Neural progenitor cell (in vitro differentiated cells): ENCODE measurements around the gene NDOR1. TPM values are rescaled to one million over a fixed set of nuclear protein-coding genes. Genes with fewer than 3 reads are reported as not detected.
A peak's percentile ranks its signal among the peaks of the same experiment; 100 is the strongest.

Experiments used
- DNase-seq: peaks from one replicate; pipeline ENCODE4 v3.0.0-alpha.2; 2016; ENCODE audit warnings: low spot score
- H2AFZ ChIP-seq: fragments of 200-600 bp; sonication (generic); replicated peaks from 2 replicates; pipeline ENCODE4 v1.6.1; 2016; ENCODE audit warnings: antibody characterized with exemption
- H3F3A ChIP-seq: fragments of 200-600 bp; sonication (generic); 2 replicates; pipeline ENCODE4 v1.6.1; 2016; ENCODE audit warnings: antibody characterized with exemption, low read depth
- H3K27ac ChIP-seq: fragments of 200-600 bp; sonication (generic); 2 replicates; pipeline ENCODE4 v1.5.1; 2016; ENCODE audit warnings: mild to moderate bottlenecking
- H3K27me3 ChIP-seq: fragments of 200-600 bp; sonication (generic); 2 replicates; pipeline ENCODE4 v1.6.1; 2016; ENCODE audit warnings: mild to moderate bottlenecking, moderate library complexity
- H3K36me3 ChIP-seq: fragments of 200-600 bp; sonication (generic); 2 replicates; pipeline ENCODE4 v1.5.1; 2016
- H3K4me1 ChIP-seq: fragments of 200-600 bp; sonication (generic); 2 replicates; pipeline ENCODE4 v1.6.1; 2016; ENCODE audit warnings: mixed run types
- H3K4me2 ChIP-seq: fragments of 200-600 bp; sonication (generic); 2 replicates; pipeline ENCODE4 v1.6.1; 2016
- H3K4me3 ChIP-seq: fragments of 200-600 bp; sonication (generic); 2 replicates; pipeline ENCODE4 v1.5.1; 2016
- H3K79me2 ChIP-seq: fragments of 200-600 bp; sonication (generic); 2 replicates; pipeline ENCODE4 v1.6.1; 2016; ENCODE audit warnings: low read depth
- H3K9ac ChIP-seq: fragments of 200-600 bp; sonication (generic); 2 replicates; pipeline ENCODE4 v1.6.1; 2016
- H3K9me3 ChIP-seq: fragments of 200-600 bp; sonication (generic); 2 replicates; pipeline ENCODE4 v1.5.1; 2016; ENCODE audit warnings: low read depth
- H4K20me1 ChIP-seq: fragments of 200-600 bp; sonication (generic); 2 replicates; pipeline ENCODE4 v1.6.1; 2016; ENCODE audit warnings: low read depth
- H3K27ac Mint-ChIP-seq: 3 replicates; pipeline ENCODE4 v1.8.0; 2021; ENCODE audit warnings: mixed read lengths
- H3K27me3 Mint-ChIP-seq: 2 replicates; pipeline ENCODE4 v1.8.0; 2022; ENCODE audit warnings: low read depth, mild to moderate bottlenecking, inconsistent platforms, moderate library complexity, mixed read lengths; ENCODE audit not compliant: insufficient read depth
- H3K36me3 Mint-ChIP-seq: 3 replicates; pipeline ENCODE4 v1.8.0; 2021; ENCODE audit warnings: mixed read lengths
- H3K4me1 Mint-ChIP-seq: 3 replicates; pipeline ENCODE4 v1.8.0; 2021; ENCODE audit warnings: mixed read lengths
- H3K4me3 Mint-ChIP-seq: 3 replicates; pipeline ENCODE4 v1.8.0; 2021; ENCODE audit warnings: mild to moderate bottlenecking, moderate library complexity, mixed read lengths
- H3K9me3 Mint-ChIP-seq: 3 replicates; pipeline ENCODE4 v1.8.0; 2020; ENCODE audit warnings: mixed read lengths
- CTCF ChIP-seq: fragments of 200-600 bp; sonication (generic); IDR thresholded peaks from 2 replicates; pipeline ENCODE4 v1.5.1; 2017; ENCODE audit warnings: antibody characterized with exemption, mild to moderate bottlenecking
- EZH2 ChIP-seq: fragments of 200-600 bp; sonication (generic); IDR thresholded peaks from 2 replicates; pipeline ENCODE4 v1.6.1; 2017; ENCODE audit warnings: antibody characterized with exemption, mild to moderate bottlenecking, moderate library complexity
- EZH2phosphoT487 ChIP-seq: fragments of 200-600 bp; sonication (generic); IDR thresholded peaks from 2 replicates; pipeline ENCODE4 v1.6.1; 2017; ENCODE audit warnings: antibody characterized with exemption
- total RNA-seq: library from RNA; depleted of rRNA; stranded (reverse); fragments of >200 nt; gene quantifications from 2 replicates; pipeline ENCODE4 v1.2.3, GENCODE V29; 2015; ENCODE audit warnings: low replicate concordance

NDOR1 gene
- total RNA-seq, 1 donor from 2014 or later = 5.1 TPM

GRCh38 chr9:137226338-137227053 is 21.0 kb downstream of the NDOR1 start:
- Histone ChIP-seq H3K27ac (no peak overlapping the region), H3K4me3 (no peak overlapping the region), H3K9me3 (no peaks in the 10 kb centered on the region), H3K27me3 (peaks cover 15% of the 10 kb centered on the region), H3F3A (peaks cover 12% of the 10 kb centered on the region), H3K4me2 (no peak overlapping the region), H3K36me3 (no peaks in the 10 kb centered on the region), H4K20me1 (no peaks in the 10 kb centered on the region), H3K4me1 (peaks cover 11% of the 10 kb centered on the region), H3K79me2 (no peaks in the 10 kb centered on the region), H3K9ac (no peak overlapping the region), H2AFZ (no peak overlapping the region)
- Mint-ChIP-seq H3K36me3 (no peaks in the 10 kb centered on the region), H3K4me3 (peak overlapping the region; percentile 55), H3K27ac (no peak overlapping the region), H3K27me3 (peaks cover 6% of the 10 kb centered on the region), H3K4me1 (peaks cover 3% of the 10 kb centered on the region), H3K9me3 (no peaks in the 10 kb centered on the region)
- no peak for DNase-seq
- TF ChIP-seq EZH2phosphoT487 (no peak), CTCF (no peak), EZH2 (no peak)

- Histone ChIP-seq H2AFZ (no peak within 1 kb of the TSS), H3K4me3 (no peak within 1 kb of the TSS), H3K4me1 (peaks cover 9% of the 10 kb centered on the region), H4K20me1 (no peaks in the 10 kb centered on the region), H3K9ac (no peak within 1 kb of the TSS), H3K9me3 (no peaks in the 10 kb centered on the region), H3K36me3 (no peaks in the 10 kb centered on the region), H3K79me2 (no peaks in the 10 kb centered on the region), H3K27me3 (peaks cover 10% of the 10 kb centered on the region), H3F3A (peaks cover 12% of the 10 kb centered on the region), H3K27ac (no peak within 1 kb of the TSS), H3K4me2 (no peak within 1 kb of the TSS)
- Mint-ChIP-seq H3K27ac (no peak within 1 kb of the TSS), H3K9me3 (no peaks in the 10 kb centered on the region), H3K4me1 (peaks cover 3% of the 10 kb centered on the region), H3K36me3 (no peaks in the 10 kb centered on the region), H3K27me3 (peaks cover 6% of the 10 kb centered on the region), H3K4me3 (peak within 1 kb of the TSS; percentile 55)
- peak; percentile 93 for DNase-seq
- TF ChIP-seq EZH2phosphoT487 (no peak), CTCF (peak; percentile 91), EZH2 (no peak)
Measured at GRCh38 chr9:137227054-137227852, 21.8 kb downstream of the NDOR1 start, which contains the start of gene RNF224. TSS of gene RNF224 (plus strand) at chr9:137227502. CDS start at chr9:137228336, 834 bp downstream.

- Histone ChIP-seq H3K9me3 (no peaks in the 10 kb centered on the region), H3K4me1 (peaks cover 1% of the 10 kb centered on the region), H2AFZ (no peak overlapping the region), H3K79me2 (no peaks in the 10 kb centered on the region), H3K9ac (no peak overlapping the region), H3K4me3 (no peak overlapping the region), H3K36me3 (no peaks in the 10 kb centered on the region), H3K27me3 (peaks cover 2% of the 10 kb centered on the region), H3F3A (peaks cover 5% of the 10 kb centered on the region), H3K4me2 (no peak overlapping the region), H4K20me1 (no peaks in the 10 kb centered on the region), H3K27ac (no peak overlapping the region)
- no peak overlapping the region for H3K4me3 Mint-ChIP-seq
- H3K9me3 Mint-ChIP-seq = no peaks in the 10 kb centered on the region
- no peaks in the 10 kb centered on the region for H3K36me3 Mint-ChIP-seq
- no peak for TF ChIP-seq EZH2
- DNase-seq = no peak
- H3K4me1 Mint-ChIP-seq = peaks cover 3% of the 10 kb centered on the region
- peaks cover 6% of the 10 kb centered on the region for H3K27me3 Mint-ChIP-seq
- H3K27ac Mint-ChIP-seq = no peak overlapping the region
Measured at GRCh38 chr9:137227853-137228505, 22.5 kb downstream of the NDOR1 start.
